PC-3 (cell line): ENCODE measurements around the gene TFF2. TPM values are rescaled to one million over a fixed set of nuclear protein-coding genes. Genes with fewer than 3 reads are reported as not detected.

Source experiments
- ATAC-seq: fragments of 200-7000 bp; cut with Tn5 transposase; 2 replicates; pipeline ENCODE4 v1.9.1; 2020; ENCODE audit warnings: mild to moderate bottlenecking, moderate library complexity
- BruUV-seq: library from RNA; stranded (reverse); fragments of 400-500 nt; replicated peaks from 2 replicates; lab custom pipeline; 2021; lab: Mats Ljungman, UMichigan
- CTCF ChIA-PET: fragments of 300-600 bp; sonication (Branson Sonifier 250); formaldehyde crosslinking; loops from one replicate; lab custom pipeline; 2022; ENCODE audit warnings: antibody characterized with exemption; lab: Charles Lee
- POLR2A ChIA-PET: fragments of 300-600 bp; sonication (Branson Sonifier 250); formaldehyde crosslinking; loops from one replicate; lab custom pipeline; 2022; ENCODE audit warnings: antibody characterized with exemption; ENCODE audit not compliant: unreplicated experiment; lab: Charles Lee
- DNase-seq: peaks from one replicate; pipeline ENCODE4 v3.0.0-alpha.2; 2015
- H2AFZ ChIP-seq: fragments of 300-600 bp; sonication (generic); 2 replicates; pipeline ENCODE4 v1.6.0; 2016; ENCODE audit warnings: antibody characterized with exemption, low read length
- H3F3A ChIP-seq: fragments of 300-600 bp; sonication (generic); one replicate; pipeline ENCODE4 v1.6.0; 2017; ENCODE audit warnings: antibody characterized with exemption, low read length, control low read depth, mild to moderate bottlenecking; ENCODE audit not compliant: unreplicated experiment
- H3K27ac ChIP-seq: fragments of 300-600 bp; sonication (generic); 2 replicates; pipeline ENCODE4 v1.5.1; 2016; ENCODE audit warnings: mild to moderate bottlenecking, low read length
- H3K27me3 ChIP-seq: fragments of 300-600 bp; sonication (generic); 2 replicates; pipeline ENCODE4 v1.6.1; 2016; ENCODE audit warnings: low read length, mixed read lengths
- H3K36me3 ChIP-seq: fragments of 300-600 bp; sonication (generic); 2 replicates; pipeline ENCODE4 v1.6.1; 2016; ENCODE audit warnings: low read depth, mixed run types, low read length, mixed read lengths
- H3K4me1 ChIP-seq: fragments of 300-600 bp; sonication (generic); 2 replicates; pipeline ENCODE4 v1.5.1; 2016; ENCODE audit warnings: low read length; ENCODE audit not compliant: insufficient read depth
- H3K4me2 ChIP-seq: fragments of 300-600 bp; sonication (generic); 2 replicates; pipeline ENCODE4 v1.6.0; 2016; ENCODE audit warnings: low read length
- H3K4me3 ChIP-seq: fragments of 300-600 bp; sonication (generic); 2 replicates; pipeline ENCODE4 v1.5.1; 2016; ENCODE audit warnings: mild to moderate bottlenecking, low read length, mixed read lengths
- H3K79me2 ChIP-seq: fragments of 300-600 bp; sonication (generic); 2 replicates; pipeline ENCODE4 v1.6.1; 2017; ENCODE audit warnings: low read length, mixed read lengths
- H3K9ac ChIP-seq: fragments of 300-600 bp; sonication (generic); 2 replicates; pipeline ENCODE4 v1.6.0; 2016; ENCODE audit warnings: mild to moderate bottlenecking, low read length
- H3K9me2 ChIP-seq: fragments of 300-600 bp; sonication (generic); replicated peaks from 2 replicates; pipeline ENCODE4 v1.6.1; 2016; ENCODE audit warnings: mixed run types, low read length, mixed read lengths
- H3K9me3 ChIP-seq: fragments of 300-600 bp; sonication (generic); 2 replicates; pipeline ENCODE4 v1.6.1; 2016; ENCODE audit warnings: low read length, mixed read lengths
- H4K20me1 ChIP-seq: fragments of 300-600 bp; sonication (generic); 2 replicates; pipeline ENCODE4 v1.6.1; 2016; ENCODE audit warnings: low read length, mixed read lengths
- EZH2 ChIP-seq: fragments of 300-600 bp; sonication (generic); IDR thresholded peaks from one replicate; pipeline ENCODE4 v1.6.1; 2017; ENCODE audit warnings: antibody characterized with exemption, mild to moderate bottlenecking, low read length; ENCODE audit not compliant: unreplicated experiment
- EZH2phosphoT487 ChIP-seq: fragments of 300-600 bp; sonication (generic); IDR thresholded peaks from 2 replicates; pipeline ENCODE4 v1.6.1; 2018; ENCODE audit warnings: mild to moderate bottlenecking, antibody characterized with exemption, low read length, borderline replicate concordance
- intact Hi-C: fragments of 100-400 bp; cut with micrococcal nuclease; formaldehyde crosslinking; loops from 2 replicates; pipeline ENCODE4 v1.9.0; 2023
- total RNA-seq: library from RNA; depleted of rRNA; stranded (reverse); fragments of >200 nt; gene quantifications from 2 replicates; pipeline ENCODE4 v1.2.3, GENCODE V29; 2014
- TF ChIP-seq, protein P1 (sequence below): fragments of 300-600 bp; sonication (generic); conservative IDR thresholded peaks from 2 replicates; pipeline ENCODE4 v1.5.1; 2017; ENCODE audit warnings: antibody characterized with exemption, low read depth, mild to moderate bottlenecking, low read length

The TFF2 gene
- total RNA-seq, 1 experiment from 2014 or later, result 21.1 TPM

DNA sequence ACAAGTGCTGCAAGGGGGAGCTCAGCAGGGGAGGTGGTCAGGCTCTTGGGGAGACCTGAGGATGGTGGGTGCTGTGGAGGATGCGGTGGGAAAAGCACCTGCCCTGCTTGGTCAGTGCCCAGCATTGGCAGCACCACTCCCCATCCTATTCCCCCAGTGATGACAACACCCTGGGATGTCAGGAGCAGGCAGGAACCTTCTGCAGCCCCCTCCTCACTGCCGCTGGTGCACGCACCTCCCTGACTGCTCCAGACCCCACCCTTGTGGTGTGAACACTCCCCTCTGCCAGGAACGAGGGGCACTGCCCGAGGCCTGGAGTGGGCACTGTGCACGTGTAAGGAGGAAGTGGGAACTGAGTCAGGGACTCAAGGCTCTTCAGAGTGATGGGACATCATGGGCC lies 32.5 kb upstream of the TFF2 start:
- H3K9ac ChIP-seq, result no peak overlapping the region
- no TSS peak for BruUV-seq
- CTCF ChIA-PET, result interaction anchor here (0.6 kb wide), 1 partner anchor 300 kb away, joined by 3 read pairs; no protein-coding TSS in a partner anchor
- H3K4me2 ChIP-seq, result no peak overlapping the region
- H3F3A ChIP-seq, result no peaks in the 10 kb centered on the region
- no peaks in the 10 kb centered on the region for H3K9me3 ChIP-seq
- H3K4me3 ChIP-seq, result no peak overlapping the region
- no peak overlapping the region for H2AFZ ChIP-seq
- ATAC-seq (no peak), DNase-seq (no peak)
- H3K36me3 ChIP-seq, result no peaks in the 10 kb centered on the region
- H3K4me1 ChIP-seq, result peaks cover 8% of the 10 kb centered on the region; the same call in 1 of the 2 replicates
- no peak overlapping the region for H3K27ac ChIP-seq
- no peaks in the 10 kb centered on the region for H4K20me1 ChIP-seq
- no peaks in the 10 kb centered on the region for H3K79me2 ChIP-seq
- TF ChIP-seq, protein P1, sequence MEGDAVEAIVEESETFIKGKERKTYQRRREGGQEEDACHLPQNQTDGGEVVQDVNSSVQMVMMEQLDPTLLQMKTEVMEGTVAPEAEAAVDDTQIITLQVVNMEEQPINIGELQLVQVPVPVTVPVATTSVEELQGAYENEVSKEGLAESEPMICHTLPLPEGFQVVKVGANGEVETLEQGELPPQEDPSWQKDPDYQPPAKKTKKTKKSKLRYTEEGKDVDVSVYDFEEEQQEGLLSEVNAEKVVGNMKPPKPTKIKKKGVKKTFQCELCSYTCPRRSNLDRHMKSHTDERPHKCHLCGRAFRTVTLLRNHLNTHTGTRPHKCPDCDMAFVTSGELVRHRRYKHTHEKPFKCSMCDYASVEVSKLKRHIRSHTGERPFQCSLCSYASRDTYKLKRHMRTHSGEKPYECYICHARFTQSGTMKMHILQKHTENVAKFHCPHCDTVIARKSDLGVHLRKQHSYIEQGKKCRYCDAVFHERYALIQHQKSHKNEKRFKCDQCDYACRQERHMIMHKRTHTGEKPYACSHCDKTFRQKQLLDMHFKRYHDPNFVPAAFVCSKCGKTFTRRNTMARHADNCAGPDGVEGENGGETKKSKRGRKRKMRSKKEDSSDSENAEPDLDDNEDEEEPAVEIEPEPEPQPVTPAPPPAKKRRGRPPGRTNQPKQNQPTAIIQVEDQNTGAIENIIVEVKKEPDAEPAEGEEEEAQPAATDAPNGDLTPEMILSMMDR, result no peak
- no peak for TF ChIP-seq EZH2
- intact Hi-C loops, result loop anchor here (5.0 kb wide), 1 partner anchor 236 kb away; no protein-coding TSS in a partner anchor
- no peaks in the 10 kb centered on the region for H3K9me2 ChIP-seq
- POLR2A ChIA-PET, result no interaction called here
- no peaks in the 10 kb centered on the region for H3K27me3 ChIP-seq

DNA sequence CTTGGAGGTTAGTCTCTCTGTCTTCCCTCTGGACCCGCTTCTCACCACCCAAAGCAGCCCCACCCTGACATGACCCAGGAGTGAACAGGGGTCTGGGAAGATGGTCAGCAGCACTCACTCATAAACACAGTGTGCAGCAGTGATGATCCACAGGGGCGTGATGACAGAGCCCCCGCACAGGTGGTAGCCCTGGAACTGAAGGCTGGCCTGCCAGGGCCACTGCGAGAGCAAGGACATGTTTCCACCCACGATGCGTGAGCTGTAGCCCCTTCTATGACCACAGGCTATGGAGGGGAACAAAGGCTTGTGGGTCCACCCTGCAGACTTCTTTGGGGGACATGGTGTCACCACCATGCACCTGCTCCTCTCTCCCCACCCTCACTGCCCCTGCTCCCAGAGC lies 32.1 kb upstream of the TFF2 start:
- Histone ChIP-seq H3K9me3 (no peaks in the 10 kb centered on the region), H3F3A (no peaks in the 10 kb centered on the region), H3K36me3 (no peaks in the 10 kb centered on the region), H3K4me2 (no peak overlapping the region), H3K9ac (no peak overlapping the region), H3K4me3 (no peak overlapping the region), H3K79me2 (no peaks in the 10 kb centered on the region), H3K4me1 (peaks cover 8% of the 10 kb centered on the region; the same call in 1 of the 2 replicates), H3K27me3 (no peaks in the 10 kb centered on the region), H4K20me1 (no peaks in the 10 kb centered on the region), H2AFZ (no peak overlapping the region), H3K27ac (no peak overlapping the region), H3K9me2 (no peaks in the 10 kb centered on the region)
- BruUV-seq, result no TSS peak
- no peak for ATAC-seq
- intact Hi-C loops, result loop anchor here (5.0 kb wide), 1 partner anchor 236 kb away; no protein-coding TSS in a partner anchor
- no peak for DNase-seq
- CTCF ChIA-PET, result interaction anchor here (0.6 kb wide), 1 partner anchor 300 kb away, joined by 3 read pairs; no protein-coding TSS in a partner anchor
- POLR2A ChIA-PET, result no interaction called here
- TF ChIP-seq, protein P1, result no peak
- no peak for TF ChIP-seq EZH2
- no peak for TF ChIP-seq EZH2phosphoT487

DNA sequence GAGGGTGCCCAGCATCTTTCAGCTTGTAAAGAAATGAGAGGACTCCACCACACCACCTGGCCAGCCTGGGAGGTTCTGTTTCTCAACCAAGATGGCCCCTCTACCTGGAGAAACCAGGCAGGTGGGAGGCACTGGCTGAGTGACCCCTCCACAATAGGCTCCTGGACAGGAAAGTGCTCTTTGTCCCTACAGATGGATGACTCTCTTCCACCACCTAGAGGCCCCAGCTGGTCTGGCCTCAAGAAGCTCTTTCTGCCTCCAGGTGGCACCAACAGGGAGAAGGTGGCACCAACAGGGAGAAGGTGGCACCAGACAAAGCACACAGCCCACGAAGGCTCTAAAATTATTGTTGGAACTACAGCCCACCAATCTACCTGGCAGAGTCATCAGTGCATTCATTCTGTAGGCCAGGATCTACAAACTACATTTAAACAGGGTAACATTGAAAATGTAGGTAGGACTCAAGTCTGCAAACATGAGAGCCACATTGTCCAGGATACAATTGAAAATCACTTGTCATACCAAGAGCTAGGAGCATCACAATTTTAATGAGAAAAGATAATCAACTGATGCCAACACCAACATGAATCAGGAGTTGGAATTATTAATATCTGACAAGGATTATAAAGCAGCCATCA lies 30.7 kb upstream of the TFF2 start:
- no TSS peak for BruUV-seq
- ATAC-seq, result peak; percentile 79
- intact Hi-C loops, result loop anchor here (1.0 to 5.0 kb wide), 5 partner anchors 15 to 234 kb away; partner anchors contain the start of gene TFF1

More for the DNA sequence above, 30.7 kb upstream of the TFF2 start:
- peak overlapping the region; percentile 10; the same call in 1 of the 2 replicates for H3K27ac ChIP-seq
- H3F3A ChIP-seq, result no peaks in the 10 kb centered on the region
- no peaks in the 10 kb centered on the region for H4K20me1 ChIP-seq
- peaks cover 13% of the 10 kb centered on the region for H3K4me1 ChIP-seq
- no peak overlapping the region for H2AFZ ChIP-seq
- CTCF ChIA-PET, result interaction anchor here (0.6 to 2.0 kb wide), 9 partner anchors 14 to 264 kb away, joined by 3 to 23 read pairs (median 5); partner anchors contain the start of genes TFF1 and TFF2
- H3K79me2 ChIP-seq, result no peaks in the 10 kb centered on the region
- H3K4me2 ChIP-seq, result no peak overlapping the region
- DNase-seq, result peak; percentile 77
- POLR2A ChIA-PET, result interaction anchor here (0.5 to 0.6 kb wide), 2 partner anchors 22 to 285 kb away, joined by 3 to 4 read pairs; no protein-coding TSS in a partner anchor
- H3K9ac ChIP-seq, result 0 out of 2 replicates have a peak overlapping the region, but pooled peaks have one; percentile 3
- H3K9me2 ChIP-seq, result no peaks in the 10 kb centered on the region
- H3K4me3 ChIP-seq, result no peak overlapping the region
- H3K36me3 ChIP-seq, result no peaks in the 10 kb centered on the region
- no peak for TF ChIP-seq EZH2
- TF ChIP-seq EZH2phosphoT487, result no peak
- TF ChIP-seq, protein P1, result peak; percentile 98
- H3K9me3 ChIP-seq, result no peaks in the 10 kb centered on the region
- H3K27me3 ChIP-seq, result no peaks in the 10 kb centered on the region
